Putamen (tissue), 1 donor: ENCODE results near the gene PLXNA4.
A peak's percentile ranks its signal among the peaks of the same experiment; 100 is the strongest.

Experiments used
- DNase-seq: peaks from one replicate; pipeline ENCODE4 v3.0.0-alpha.2; 2016; ENCODE audit warnings: low spot score

The PLXNA4 gene

GRCh38 chr7:132435016-132435990, 141.0 kb downstream of the PLXNA4 start:
- DNase-seq: no peak

GRCh38 chr7:132434041-132434440, 142.2 kb downstream of the PLXNA4 start:
- no peak for DNase-seq

GRCh38 chr7:132433301-132433700, 143.0 kb downstream of the PLXNA4 start:
- DNase-seq: no peak

GRCh38 chr7:132430861-132431822, 145.1 kb downstream of the PLXNA4 start:
- no peak for DNase-seq

GRCh38 chr7:132430041-132430855, 146.0 kb downstream of the PLXNA4 start:
- DNase-seq: no peak

GRCh38 chr7:132429181-132429580, 147.1 kb downstream of the PLXNA4 start:
- no peak for DNase-seq

- no peak for DNase-seq
Measured at GRCh38 chr7:132428247-132428919, 147.9 kb downstream of the PLXNA4 start.

- no peak for DNase-seq
Measured at GRCh38 chr7:132425942-132426341, 150.3 kb downstream of the PLXNA4 start.

GRCh38 chr7:132424821-132425724, 151.2 kb downstream of the PLXNA4 start:
- peak; percentile 37 for DNase-seq

- DNase-seq: no peak
Measured at GRCh38 chr7:132424277-132424676, 152.0 kb downstream of the PLXNA4 start.

GRCh38 chr7:132423594-132424200, 152.6 kb downstream of the PLXNA4 start:
- DNase-seq: no peak

- DNase-seq: no peak
Measured at GRCh38 chr7:132422502-132423111, 153.7 kb downstream of the PLXNA4 start.

- DNase-seq: no peak
Measured at GRCh38 chr7:132420527-132420926, 155.7 kb downstream of the PLXNA4 start.

- DNase-seq: no peak
Measured at GRCh38 chr7:132419542-132419941, 156.7 kb downstream of the PLXNA4 start.

- no peak for DNase-seq
Measured at GRCh38 chr7:132418840-132419239, 157.4 kb downstream of the PLXNA4 start.

- DNase-seq: no peak
Measured at GRCh38 chr7:132417103-132417906, 159.0 kb downstream of the PLXNA4 start.

GRCh38 chr7:132416395-132416794, 159.9 kb downstream of the PLXNA4 start:
- no peak for DNase-seq

GRCh38 chr7:132415259-132415658, 161.0 kb downstream of the PLXNA4 start:
- no peak for DNase-seq
